ENCODE results near the gene DENND10. TPM values are rescaled to one million over a fixed set of nuclear protein-coding genes. Genes with fewer than 3 reads are reported as not detected.

The DENND10 gene
- total and polyA plus RNA-seq, 2 experiments from 2014 or later: 75.3 to 94.7 TPM

- H3K27ac ChIP-seq: no peak overlapping the region
- no peak overlapping the region for H3K4me3 ChIP-seq
- H4K20me1 ChIP-seq (ENCODE audit: insufficient read depth, poor library complexity, severe bottlenecking): no peaks in the 10 kb centered on the region
- H3K79me2 ChIP-seq: peaks cover 8% of the 10 kb centered on the region
- peaks cover 15% of the 10 kb centered on the region for H3K4me1 ChIP-seq (ENCODE audit: insufficient read depth)
- TF ChIP-seq EZH2 (IDR thresholded peaks at IDR 0.05; ENCODE audit: borderline replicate concordance): no peak
- H3K9me3 ChIP-seq (ENCODE audit: low read depth): no peaks in the 10 kb centered on the region
- H2AFZ ChIP-seq: no peak overlapping the region
- H3K36me3 ChIP-seq (replicated peaks; ENCODE audit: insufficient read depth, low read depth): no peaks in the 10 kb centered on the region
- H3K27me3 ChIP-seq: no peaks in the 10 kb centered on the region
- no peaks in the 10 kb centered on the region for H3K9me2 ChIP-seq (replicated peaks; ENCODE audit: insufficient read depth)
- H3K4me2 ChIP-seq: no peak overlapping the region
- WGBS (ENCODE audit: low lambda C conversion rate, missing lambda C conversion rate): 95% methylated on average over 5 of the region's 5 CpGs
- no peak for DNase-seq (ENCODE audit: low spot score)
Measured at GRCh38 chr10:119118231-119118630, 14.3 kb downstream of the DENND10 start.

GRCh38 chr10:119119400-119119799 is 15.5 kb downstream of the DENND10 start:
- no peak for TF ChIP-seq EZH2 (IDR thresholded peaks at IDR 0.05; ENCODE audit: borderline replicate concordance)
- TF ChIP-seq, protein P1, sequence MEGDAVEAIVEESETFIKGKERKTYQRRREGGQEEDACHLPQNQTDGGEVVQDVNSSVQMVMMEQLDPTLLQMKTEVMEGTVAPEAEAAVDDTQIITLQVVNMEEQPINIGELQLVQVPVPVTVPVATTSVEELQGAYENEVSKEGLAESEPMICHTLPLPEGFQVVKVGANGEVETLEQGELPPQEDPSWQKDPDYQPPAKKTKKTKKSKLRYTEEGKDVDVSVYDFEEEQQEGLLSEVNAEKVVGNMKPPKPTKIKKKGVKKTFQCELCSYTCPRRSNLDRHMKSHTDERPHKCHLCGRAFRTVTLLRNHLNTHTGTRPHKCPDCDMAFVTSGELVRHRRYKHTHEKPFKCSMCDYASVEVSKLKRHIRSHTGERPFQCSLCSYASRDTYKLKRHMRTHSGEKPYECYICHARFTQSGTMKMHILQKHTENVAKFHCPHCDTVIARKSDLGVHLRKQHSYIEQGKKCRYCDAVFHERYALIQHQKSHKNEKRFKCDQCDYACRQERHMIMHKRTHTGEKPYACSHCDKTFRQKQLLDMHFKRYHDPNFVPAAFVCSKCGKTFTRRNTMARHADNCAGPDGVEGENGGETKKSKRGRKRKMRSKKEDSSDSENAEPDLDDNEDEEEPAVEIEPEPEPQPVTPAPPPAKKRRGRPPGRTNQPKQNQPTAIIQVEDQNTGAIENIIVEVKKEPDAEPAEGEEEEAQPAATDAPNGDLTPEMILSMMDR (IDR thresholded peaks at IDR 0.05; ENCODE audit: poor library complexity): no peak
- TF ChIP-seq EZH2phosphoT487 (IDR thresholded peaks at IDR 0.05; ENCODE audit: low read depth, severe bottlenecking, unreplicated experiment): no peak
- Histone ChIP-seq H3K9me2 (replicated peaks; ENCODE audit: insufficient read depth) (no peaks in the 10 kb centered on the region), H3K9me3 (ENCODE audit: low read depth) (no peaks in the 10 kb centered on the region), H4K20me1 (ENCODE audit: insufficient read depth, poor library complexity, severe bottlenecking) (no peaks in the 10 kb centered on the region), H3K4me3 (no peak overlapping the region), H2AFZ (no peak overlapping the region), H3K27me3 (no peaks in the 10 kb centered on the region), H3K4me1 (ENCODE audit: insufficient read depth) (peaks cover 6% of the 10 kb centered on the region), H3K79me2 (peaks cover 8% of the 10 kb centered on the region), H3K27ac (peak overlapping the region; percentile 81), H3K4me2 (no peak overlapping the region), H3K36me3 (replicated peaks; ENCODE audit: insufficient read depth, low read depth) (no peaks in the 10 kb centered on the region)
- DNase-seq (ENCODE audit: low spot score): no peak
- WGBS (ENCODE audit: low lambda C conversion rate, missing lambda C conversion rate): 100% methylated on average over 1 of the region's 1 CpG

DNA sequence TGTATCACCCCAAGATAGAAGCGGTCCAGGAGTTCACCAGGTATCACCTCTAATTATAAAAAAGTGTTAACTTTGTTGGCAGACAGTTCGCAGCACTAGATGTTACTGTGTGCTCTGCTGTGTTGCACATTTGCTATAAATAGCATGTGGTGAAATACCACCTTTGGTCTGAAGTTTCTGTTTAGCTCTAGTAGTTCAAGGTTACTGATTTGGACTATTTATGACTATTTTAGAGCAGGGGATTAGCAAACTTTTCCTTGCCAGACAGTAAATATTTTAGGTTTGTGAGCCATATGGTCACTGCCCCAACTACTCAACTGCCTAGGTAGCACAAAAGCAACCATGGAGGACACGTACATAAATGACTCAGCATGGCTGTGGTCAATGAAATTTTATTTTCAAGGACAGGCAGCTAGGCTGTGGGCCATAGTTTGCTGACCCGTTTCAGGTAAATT is 16.5 kb downstream of the DENND10 start:
- H4K20me1 ChIP-seq (ENCODE audit: insufficient read depth, poor library complexity, severe bottlenecking): no peaks in the 10 kb centered on the region
- peak overlapping the region; percentile 81 for H3K27ac ChIP-seq
- no peaks in the 10 kb centered on the region for H3K9me3 ChIP-seq (ENCODE audit: low read depth)
- no peaks in the 10 kb centered on the region for H3K36me3 ChIP-seq (replicated peaks; ENCODE audit: insufficient read depth, low read depth)
- WGBS (ENCODE audit: low lambda C conversion rate, missing lambda C conversion rate): 73% methylated on average over 4 of the region's 4 CpGs
- H2AFZ ChIP-seq: no peak overlapping the region
- H3K79me2 ChIP-seq: peaks cover 8% of the 10 kb centered on the region
- DNase-seq (ENCODE audit: low spot score): peak; percentile 54
- no peaks in the 10 kb centered on the region for H3K9me2 ChIP-seq (replicated peaks; ENCODE audit: insufficient read depth)
- TF ChIP-seq EZH2 (IDR thresholded peaks at IDR 0.05; ENCODE audit: borderline replicate concordance) (no peak), EZH2phosphoT487 (IDR thresholded peaks at IDR 0.05; ENCODE audit: low read depth, severe bottlenecking, unreplicated experiment) (no peak)
- TF ChIP-seq, protein P1 (IDR thresholded peaks at IDR 0.05; ENCODE audit: poor library complexity): no peak
- H3K4me2 ChIP-seq: peak overlapping the region; percentile 3
- no peaks in the 10 kb centered on the region for H3K27me3 ChIP-seq
- peaks cover 4% of the 10 kb centered on the region for H3K4me1 ChIP-seq (ENCODE audit: insufficient read depth)
- H3K4me3 ChIP-seq: no peak overlapping the region

DNA sequence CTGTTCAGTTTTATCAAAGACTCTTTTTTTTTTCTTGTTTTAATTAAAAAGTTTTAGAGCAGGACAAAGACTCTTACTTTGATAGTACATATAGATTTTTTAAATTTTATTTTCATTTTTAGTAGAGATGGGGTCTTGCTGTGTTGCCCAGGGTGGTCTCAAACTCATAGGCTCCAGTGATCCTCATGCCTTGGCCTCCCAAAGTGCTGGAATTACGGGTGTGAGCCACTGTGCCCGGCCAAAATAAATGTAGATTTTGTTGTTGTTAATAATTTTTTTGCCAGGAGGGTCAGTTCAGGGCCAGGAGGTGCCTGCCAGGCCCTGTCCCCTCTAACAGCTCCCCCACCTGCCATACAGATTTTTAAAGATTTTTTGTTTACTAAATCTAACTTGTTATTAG is 17.0 kb downstream of the DENND10 start:
- 97% methylated on average over 2 of the region's 2 CpGs for whole genome bisulfite sequencing (ENCODE audit: low lambda C conversion rate, missing lambda C conversion rate)

More for the DNA sequence above, 17.0 kb downstream of the DENND10 start:
- no peaks in the 10 kb centered on the region for H3K27me3 ChIP-seq
- TF ChIP-seq EZH2 (IDR thresholded peaks at IDR 0.05; ENCODE audit: borderline replicate concordance) (no peak), EZH2phosphoT487 (IDR thresholded peaks at IDR 0.05; ENCODE audit: low read depth, severe bottlenecking, unreplicated experiment) (no peak)
- TF ChIP-seq, protein P1 (IDR thresholded peaks at IDR 0.05; ENCODE audit: poor library complexity): no peak
- DNase-seq (ENCODE audit: low spot score): no peak
- H3K9me2 ChIP-seq (replicated peaks; ENCODE audit: insufficient read depth): no peaks in the 10 kb centered on the region
- peak overlapping the region; percentile 3 for H3K4me2 ChIP-seq
- H3K36me3 ChIP-seq (replicated peaks; ENCODE audit: insufficient read depth, low read depth): no peaks in the 10 kb centered on the region
- H3K79me2 ChIP-seq: peaks cover 8% of the 10 kb centered on the region
- H3K9me3 ChIP-seq (ENCODE audit: low read depth): no peaks in the 10 kb centered on the region
- no peaks in the 10 kb centered on the region for H4K20me1 ChIP-seq (ENCODE audit: insufficient read depth, poor library complexity, severe bottlenecking)
- H3K4me1 ChIP-seq (ENCODE audit: insufficient read depth): peaks cover under 1% of the 10 kb centered on the region
- H3K27ac ChIP-seq: peak overlapping the region; percentile 71
- no peak overlapping the region for H2AFZ ChIP-seq
- no peak overlapping the region for H3K4me3 ChIP-seq

Measured in hepatocyte (in vitro differentiated cells).